ENCODE data around the gene UBALD1. TPM values are rescaled to one million over a fixed set of nuclear protein-coding genes. Genes with fewer than 3 reads are reported as not detected.

The UBALD1 gene
- 33.6 and 42.9 TPM in 2 replicates for total RNA-seq
- 46.6 and 47.3 TPM in 2 replicates for polyA plus RNA-seq

DNA sequence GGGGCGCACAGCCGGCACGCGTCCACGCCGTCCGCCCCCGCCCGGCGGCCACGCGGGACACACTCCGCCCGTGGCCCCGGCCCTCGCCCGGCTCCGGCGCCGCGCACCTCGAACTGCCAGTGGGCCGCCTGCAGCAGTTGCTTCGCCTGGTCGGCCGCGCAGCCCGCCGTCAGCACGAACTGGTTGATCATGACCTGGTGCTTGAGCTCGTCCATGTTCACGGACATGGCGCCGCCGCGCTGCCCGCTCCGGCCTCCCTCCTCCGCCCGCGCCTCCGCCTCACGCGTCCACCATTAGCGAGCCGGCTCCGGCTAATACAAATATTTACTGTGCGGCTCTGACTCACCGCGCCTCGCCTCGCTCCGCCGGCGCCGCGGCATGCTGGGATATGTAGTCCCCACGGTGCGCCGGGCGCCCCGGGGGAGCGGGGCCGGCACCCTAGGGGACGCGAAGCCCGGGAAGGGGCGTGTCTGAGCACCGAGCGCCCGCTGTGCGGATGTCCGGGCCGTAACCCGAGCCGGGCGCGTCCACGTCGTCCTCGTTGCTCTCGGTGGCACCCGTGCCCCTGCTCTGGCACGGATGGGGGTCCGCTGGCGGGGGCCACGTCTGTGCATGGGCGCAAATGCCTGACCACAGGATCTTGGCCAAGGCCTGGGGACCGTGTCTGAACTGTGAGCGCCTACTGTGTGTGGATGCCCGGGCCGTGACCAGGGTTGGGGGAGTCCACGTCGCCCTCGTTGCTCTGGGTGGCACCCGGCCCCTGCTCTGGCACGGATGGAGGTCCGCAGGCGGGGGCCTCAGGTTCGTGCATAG lies at the start of gene UBALD1:
TSS of gene UBALD1 (minus strand) at position 318 of the 813 bp plus-strand sequence. CDS start at position 227, 91 bp downstream.
- Histone ChIP-seq H3K4me1 (ENCODE audit: low read depth) (peaks cover 9% of the 10 kb centered on the region), H3K4me3 (peak within 1 kb of the TSS; percentile 80), H3K27ac (peak within 1 kb of the TSS; percentile 97), H3K27me3 (no peaks in the 10 kb centered on the region), H3K9me3 (ENCODE audit: low read depth) (no peaks in the 10 kb centered on the region), H3K36me3 (no peaks in the 10 kb centered on the region)
- TF ChIP-seq, protein P1, sequence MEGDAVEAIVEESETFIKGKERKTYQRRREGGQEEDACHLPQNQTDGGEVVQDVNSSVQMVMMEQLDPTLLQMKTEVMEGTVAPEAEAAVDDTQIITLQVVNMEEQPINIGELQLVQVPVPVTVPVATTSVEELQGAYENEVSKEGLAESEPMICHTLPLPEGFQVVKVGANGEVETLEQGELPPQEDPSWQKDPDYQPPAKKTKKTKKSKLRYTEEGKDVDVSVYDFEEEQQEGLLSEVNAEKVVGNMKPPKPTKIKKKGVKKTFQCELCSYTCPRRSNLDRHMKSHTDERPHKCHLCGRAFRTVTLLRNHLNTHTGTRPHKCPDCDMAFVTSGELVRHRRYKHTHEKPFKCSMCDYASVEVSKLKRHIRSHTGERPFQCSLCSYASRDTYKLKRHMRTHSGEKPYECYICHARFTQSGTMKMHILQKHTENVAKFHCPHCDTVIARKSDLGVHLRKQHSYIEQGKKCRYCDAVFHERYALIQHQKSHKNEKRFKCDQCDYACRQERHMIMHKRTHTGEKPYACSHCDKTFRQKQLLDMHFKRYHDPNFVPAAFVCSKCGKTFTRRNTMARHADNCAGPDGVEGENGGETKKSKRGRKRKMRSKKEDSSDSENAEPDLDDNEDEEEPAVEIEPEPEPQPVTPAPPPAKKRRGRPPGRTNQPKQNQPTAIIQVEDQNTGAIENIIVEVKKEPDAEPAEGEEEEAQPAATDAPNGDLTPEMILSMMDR (IDR thresholded peaks at IDR 0.05; ENCODE audit: low read depth, low read length), result no peak
- DNase-seq (ENCODE audit: low read depth in 1 of 2, low spot score in 1 of 2), result peak; percentile 94 to 95

DNA sequence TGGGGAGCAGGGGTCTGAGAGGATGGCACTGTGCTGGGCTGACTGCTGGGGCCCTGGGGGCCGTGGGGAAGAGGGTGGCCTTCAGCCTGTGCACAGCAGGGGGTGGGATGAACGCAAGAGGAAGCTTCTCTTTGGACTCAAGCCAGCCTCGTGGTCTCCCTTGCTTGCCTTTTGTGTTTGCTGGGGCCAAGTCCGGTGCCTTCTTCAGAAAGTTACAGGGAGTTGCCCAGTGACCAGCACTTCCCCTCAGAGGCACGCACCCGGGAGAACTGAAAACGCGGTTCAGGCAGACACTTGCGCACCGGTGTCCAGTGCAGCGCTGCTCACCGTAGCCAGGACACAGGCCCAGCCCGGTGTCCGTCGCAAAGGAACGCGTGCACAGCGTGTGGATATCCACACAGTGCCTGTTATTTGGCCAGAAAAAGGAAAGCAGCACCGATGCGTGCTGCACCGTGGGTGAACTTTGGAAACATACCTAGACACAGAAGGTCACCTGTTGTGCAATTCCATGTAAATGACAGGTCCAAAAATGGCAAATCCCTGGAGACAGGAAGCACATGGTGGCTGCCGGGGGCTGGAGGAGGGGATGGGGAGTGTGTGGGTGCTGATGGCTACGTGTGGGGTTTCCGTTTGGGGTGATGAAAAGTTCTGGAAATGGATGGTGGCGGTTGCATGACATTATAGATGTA lies 49.2 kb upstream of the UBALD1 start:
- Histone ChIP-seq H3K27me3 (no peaks in the 10 kb centered on the region), H3K27ac (no peak overlapping the region), H3K9me3 (ENCODE audit: low read depth) (no peaks in the 10 kb centered on the region), H3K4me3 (no peak overlapping the region), H3K36me3 (peaks cover 17% of the 10 kb centered on the region), H3K4me1 (ENCODE audit: low read depth) (no peaks in the 10 kb centered on the region)
- DNase-seq (ENCODE audit: low read depth in 1 of 2, low spot score in 1 of 2), result peak in 1 of 2 donors; percentile 51
- TF ChIP-seq, protein P1 (IDR thresholded peaks at IDR 0.05; ENCODE audit: low read depth, low read length), result no peak

- no peaks in the 10 kb centered on the region for H3K27me3 ChIP-seq
Observed at GRCh38 chr16:4663465-4663776, 48.7 kb upstream of the UBALD1 start.

DNA sequence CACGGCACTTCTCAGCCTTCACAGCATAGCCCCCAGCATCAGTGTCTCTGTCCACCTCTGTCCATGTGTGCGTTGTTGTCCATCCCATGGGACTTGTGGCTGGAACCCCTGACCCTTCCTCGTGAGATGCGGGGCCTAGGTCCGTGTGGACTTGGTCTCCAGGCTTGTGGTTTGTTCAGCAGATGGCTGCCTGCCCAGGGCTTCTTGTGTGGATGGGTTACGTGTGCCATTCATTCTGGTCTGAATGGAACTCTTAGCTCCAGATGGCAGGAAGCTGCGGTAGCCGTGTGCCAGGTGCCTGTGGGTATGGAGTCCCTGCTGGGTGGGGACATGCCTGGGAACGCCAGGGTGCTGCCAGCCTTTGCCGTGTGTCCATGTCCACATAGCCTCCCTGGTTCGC lies 47.0 kb upstream of the UBALD1 start:
- Histone ChIP-seq H3K27me3 (no peaks in the 10 kb centered on the region), H3K4me3 (no peak overlapping the region), H3K4me1 (ENCODE audit: low read depth) (no peaks in the 10 kb centered on the region), H3K27ac (no peak overlapping the region), H3K9me3 (ENCODE audit: low read depth) (no peaks in the 10 kb centered on the region), H3K36me3 (peaks cover 8% of the 10 kb centered on the region)
- DNase-seq (ENCODE audit: low read depth in 1 of 2, low spot score in 1 of 2), result no peak
- TF ChIP-seq, protein P1 (IDR thresholded peaks at IDR 0.05; ENCODE audit: low read depth, low read length), result no peak

More at GRCh38 chr16:4663465-4663776, 48.7 kb upstream of the UBALD1 start:
- TF ChIP-seq, protein P1 (IDR thresholded peaks at IDR 0.05; ENCODE audit: low read depth, low read length), result no peak
- no peaks in the 10 kb centered on the region for H3K4me1 ChIP-seq (ENCODE audit: low read depth)
- H3K9me3 ChIP-seq (ENCODE audit: low read depth), result no peaks in the 10 kb centered on the region
- H3K36me3 ChIP-seq, result peaks cover 12% of the 10 kb centered on the region
- H3K4me3 ChIP-seq, result no peak overlapping the region
- DNase-seq (ENCODE audit: low read depth in 1 of 2, low spot score in 1 of 2), result no peak
- H3K27ac ChIP-seq, result no peak overlapping the region

DNA sequence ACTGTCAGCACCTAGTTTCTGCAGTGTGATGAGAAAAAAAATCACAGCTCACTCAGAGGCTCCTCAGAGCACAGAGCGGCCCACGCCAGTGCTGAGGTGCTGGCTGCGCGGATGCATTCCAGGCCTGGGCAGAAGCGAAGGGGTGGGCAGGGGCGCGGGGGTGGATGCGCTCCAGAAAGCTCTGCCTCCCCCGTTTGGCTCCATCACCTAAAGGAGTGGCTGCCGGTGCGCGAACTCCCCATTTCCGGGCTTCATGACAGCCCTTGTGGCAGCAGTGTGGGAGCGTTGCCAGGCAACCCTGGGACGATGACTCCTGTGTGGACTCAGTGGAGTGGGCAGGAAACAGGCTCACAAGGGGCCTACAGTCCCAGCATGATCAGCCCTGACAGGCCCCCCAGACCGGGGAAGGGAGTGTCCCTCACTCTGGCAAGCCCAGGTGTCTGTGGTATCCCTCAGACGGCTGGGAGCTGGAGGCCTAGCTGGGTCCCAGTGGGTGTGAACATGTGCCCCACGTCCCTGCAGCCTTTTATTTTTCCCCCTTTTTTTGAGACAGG lies 45.8 kb upstream of the UBALD1 start:
- Histone ChIP-seq H3K27ac (no peak overlapping the region), H3K4me1 (ENCODE audit: low read depth) (no peaks in the 10 kb centered on the region), H3K4me3 (no peak overlapping the region), H3K36me3 (peaks cover 7% of the 10 kb centered on the region), H3K9me3 (ENCODE audit: low read depth) (no peaks in the 10 kb centered on the region), H3K27me3 (no peaks in the 10 kb centered on the region)
- TF ChIP-seq, protein P1 (IDR thresholded peaks at IDR 0.05; ENCODE audit: low read depth, low read length), result no peak
- DNase-seq (ENCODE audit: low read depth in 1 of 2, low spot score in 1 of 2), result peak; percentile 14 to 64
